HG02623 (cell line): ENCODE measurements around the gene ITGAV.

Experiments
- ATAC-seq: cut with Tn5 transposase; IDR thresholded peaks from one replicate; pipeline ENCODE4 v1.9.1; 2021; ENCODE audit warnings: moderate library complexity; ENCODE audit not compliant: unreplicated experiment

Gene ITGAV

GRCh38 chr2:186573531-186573930, 16.3 kb upstream of the ITGAV start:
- no peak for ATAC-seq

GRCh38 chr2:186575302-186575701, 14.6 kb upstream of the ITGAV start:
- peak; percentile 70 for ATAC-seq

DNA sequence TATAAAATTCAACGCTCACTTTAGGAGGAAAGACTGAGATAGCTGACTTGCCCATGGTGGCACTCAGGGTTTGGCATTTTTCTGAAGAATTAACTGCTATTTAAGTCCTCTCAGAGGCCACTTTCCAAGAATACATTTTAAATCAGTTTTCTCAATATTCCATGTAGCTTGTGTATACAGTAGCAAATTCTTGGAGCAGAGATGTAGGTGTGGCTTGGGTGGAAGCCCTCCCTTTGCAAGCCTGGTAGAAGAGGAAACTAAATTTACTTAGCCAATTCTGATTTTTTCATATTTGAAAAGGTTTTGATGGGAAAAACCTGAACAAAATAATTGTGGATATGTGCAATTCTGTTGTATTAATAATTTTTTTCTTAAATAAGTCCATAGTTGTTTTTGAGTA, 14.0 kb upstream of the ITGAV start:
- ATAC-seq: no peak

GRCh38 chr2:186576614-186577013, 13.2 kb upstream of the ITGAV start:
- no peak for ATAC-seq

DNA sequence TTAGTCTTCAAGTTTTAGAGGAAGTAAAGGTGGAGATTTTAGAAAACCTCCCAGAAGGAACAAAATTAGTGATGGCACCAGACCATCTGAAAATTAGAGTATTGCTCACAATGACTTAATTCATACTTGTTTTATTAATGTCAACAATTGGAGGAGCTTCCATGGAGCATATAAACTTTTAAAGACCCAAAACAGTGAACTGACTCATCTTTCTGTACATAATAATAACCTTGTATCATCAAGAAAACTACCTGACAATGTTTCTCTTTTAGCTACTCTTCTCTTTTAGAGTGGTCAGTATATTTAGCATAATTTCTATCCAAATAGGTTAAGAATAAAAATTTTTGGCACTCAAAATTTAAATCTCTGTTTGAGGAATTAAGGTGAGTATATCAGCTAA, 7.2 kb upstream of the ITGAV start:
- no peak for ATAC-seq

- no peak for ATAC-seq
Observed at GRCh38 chr2:186584053-186584452, 5.8 kb upstream of the ITGAV start.

- ATAC-seq: no peak
Observed at GRCh38 chr2:186588421-186588820, 1.4 kb upstream of the ITGAV start.

DNA sequence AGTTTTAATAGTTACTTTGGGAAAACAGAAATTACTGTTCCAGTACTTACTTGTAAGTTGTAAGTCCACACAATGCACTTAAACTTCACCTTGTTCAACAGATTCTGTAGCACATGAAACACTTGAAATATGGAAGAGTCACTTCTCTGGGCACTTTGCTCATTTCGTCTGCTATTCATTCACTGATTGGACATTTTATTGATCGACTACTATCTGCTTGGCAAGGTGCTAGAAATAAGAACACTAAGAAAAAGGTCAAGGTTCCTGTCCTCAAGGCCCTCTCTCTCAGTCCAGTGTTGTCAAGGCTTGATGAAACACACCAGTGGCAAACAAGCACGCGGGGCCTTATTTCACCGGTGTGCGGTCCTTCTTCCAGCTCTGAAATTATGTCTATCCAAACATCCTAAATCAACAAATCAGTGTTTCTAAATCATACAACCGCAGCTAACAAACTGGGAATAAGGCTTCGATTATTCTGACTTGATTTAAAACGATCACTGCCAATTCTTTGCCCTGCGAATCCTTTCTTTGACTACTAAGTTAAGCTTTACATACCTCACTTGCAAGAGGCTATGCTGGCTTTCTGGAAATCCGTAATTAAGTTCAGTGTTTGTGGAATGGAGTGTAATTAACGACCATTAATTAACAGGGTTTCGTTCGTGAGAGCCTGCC, 780 bp upstream of the ITGAV start:
- ATAC-seq: no peak

GRCh38 chr2:186590350-186590758, 498 bp downstream of the ITGAV start:
- no peak for ATAC-seq

DNA sequence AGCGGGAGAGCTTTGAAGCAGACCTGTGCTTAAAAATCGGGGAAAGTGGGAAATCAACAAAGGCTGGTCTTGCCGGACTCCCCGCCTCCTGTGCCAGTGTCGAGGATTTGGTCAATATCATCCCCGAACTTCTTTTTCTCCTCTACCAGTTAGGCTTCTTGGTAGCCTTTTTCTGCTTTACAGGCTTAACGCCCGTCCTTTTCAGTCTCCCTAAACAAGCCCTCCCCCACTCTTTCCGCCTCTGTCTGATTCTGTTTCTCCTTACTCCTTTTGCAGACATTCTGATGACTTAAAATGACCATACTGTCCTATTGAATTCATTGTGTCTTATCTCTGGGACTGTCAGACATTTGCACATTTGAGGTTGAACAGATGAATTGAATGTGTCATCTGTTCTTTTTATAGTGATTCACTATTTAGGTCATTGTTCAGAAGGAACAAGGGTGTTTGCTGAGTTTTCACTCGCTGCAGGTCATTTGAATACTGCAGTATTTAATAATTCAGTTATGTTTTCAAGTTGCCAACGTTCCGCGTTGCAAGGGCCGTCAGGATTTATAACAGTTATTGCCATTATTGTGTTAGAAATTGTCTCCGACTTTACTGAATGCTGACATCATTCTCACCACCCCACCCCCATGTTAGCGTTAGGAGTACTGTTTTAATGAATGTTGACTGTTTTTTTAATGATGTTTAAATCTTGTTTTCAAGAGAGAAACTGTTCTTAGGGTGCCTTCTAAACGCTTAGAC, 1.1 kb downstream of the ITGAV start:
- ATAC-seq: no peak

- no peak for ATAC-seq
Observed at GRCh38 chr2:186591506-186591890, 1.6 kb downstream of the ITGAV start.

DNA sequence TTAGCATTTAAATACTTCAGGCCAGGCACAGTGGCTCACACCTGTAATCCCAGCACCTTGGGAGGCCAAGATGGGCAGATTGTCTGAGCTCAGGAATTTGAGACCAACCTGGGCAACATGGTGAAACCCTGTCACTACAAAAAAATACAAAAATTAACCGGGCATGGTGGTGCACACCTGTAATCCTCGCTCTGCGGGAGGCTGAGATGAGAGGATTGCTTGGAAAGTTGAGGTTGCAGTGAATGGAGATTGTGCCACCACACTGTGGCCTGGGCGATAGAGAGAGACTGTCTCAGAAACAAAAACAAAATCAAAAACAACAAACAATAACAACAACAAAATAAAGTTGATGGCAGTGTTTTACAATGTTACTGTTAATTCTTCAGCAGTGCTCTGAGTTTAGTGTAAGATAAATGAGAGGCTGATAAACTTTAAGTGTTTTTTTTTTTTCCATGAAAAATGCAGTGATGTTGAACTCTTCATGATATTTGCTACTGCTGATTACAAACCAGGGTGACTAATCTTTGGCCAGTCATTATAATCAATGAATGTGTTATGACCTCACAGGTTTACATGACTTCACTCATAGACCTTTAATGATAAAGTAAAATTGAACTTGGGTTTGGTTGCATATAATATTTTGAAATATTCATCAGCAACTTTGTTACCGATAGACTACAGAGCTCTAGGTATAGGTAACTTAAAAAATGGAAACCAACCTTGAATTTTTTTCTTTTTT, 2.5 kb downstream of the ITGAV start:
- no peak for ATAC-seq

DNA sequence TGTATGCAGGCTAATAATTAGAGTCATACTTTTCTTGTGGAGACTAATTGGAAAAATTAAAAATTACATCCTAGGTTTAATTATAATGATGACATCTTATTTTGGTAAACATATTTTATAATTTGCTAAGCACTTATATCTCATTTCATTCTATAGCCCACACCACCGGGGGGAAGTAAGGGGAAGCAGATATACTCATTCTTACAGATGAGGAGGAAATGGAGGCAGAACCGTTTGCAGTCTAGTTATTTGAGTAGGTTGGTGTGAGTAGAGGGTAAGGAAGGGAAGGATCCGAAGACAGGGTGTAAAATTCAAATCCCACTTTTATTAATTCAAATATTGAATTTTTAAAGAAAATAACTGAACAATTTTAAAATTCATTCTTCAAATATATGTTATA, 3.7 kb downstream of the ITGAV start:
- ATAC-seq: no peak

DNA sequence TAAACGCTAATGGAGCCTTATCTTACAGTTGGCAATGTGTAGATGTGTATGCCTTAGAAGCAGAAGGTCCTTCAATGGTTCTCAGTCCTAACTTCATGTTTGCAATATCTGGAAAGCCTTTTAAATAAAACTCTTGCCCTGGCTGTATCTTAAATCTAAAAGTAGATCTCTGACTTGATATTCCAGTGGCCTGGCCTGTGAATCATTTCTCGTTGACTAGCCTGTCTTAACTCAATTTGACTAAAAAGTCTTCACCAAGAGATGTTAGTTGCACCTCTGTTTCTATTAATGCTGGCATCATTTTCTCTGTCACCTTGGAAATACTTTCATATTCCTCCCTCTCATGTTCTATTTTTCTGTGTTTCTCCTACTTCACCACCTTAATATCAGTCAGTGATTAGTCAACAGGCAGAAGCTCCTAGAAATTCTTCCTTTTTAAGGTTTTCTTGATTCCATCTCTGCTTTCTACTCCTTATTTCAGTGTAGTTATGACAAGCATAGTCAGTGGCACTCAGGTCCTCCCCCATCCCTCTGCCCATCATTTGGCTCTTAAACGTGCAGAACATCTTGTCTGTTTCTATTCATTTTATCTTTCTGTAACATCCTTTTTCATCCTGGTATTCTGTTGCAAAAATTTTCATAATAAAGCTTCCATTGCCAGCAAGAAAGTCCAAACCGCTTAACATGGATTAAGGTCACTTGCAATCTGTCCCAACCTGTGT, 4.3 kb downstream of the ITGAV start:
- no peak for ATAC-seq

DNA sequence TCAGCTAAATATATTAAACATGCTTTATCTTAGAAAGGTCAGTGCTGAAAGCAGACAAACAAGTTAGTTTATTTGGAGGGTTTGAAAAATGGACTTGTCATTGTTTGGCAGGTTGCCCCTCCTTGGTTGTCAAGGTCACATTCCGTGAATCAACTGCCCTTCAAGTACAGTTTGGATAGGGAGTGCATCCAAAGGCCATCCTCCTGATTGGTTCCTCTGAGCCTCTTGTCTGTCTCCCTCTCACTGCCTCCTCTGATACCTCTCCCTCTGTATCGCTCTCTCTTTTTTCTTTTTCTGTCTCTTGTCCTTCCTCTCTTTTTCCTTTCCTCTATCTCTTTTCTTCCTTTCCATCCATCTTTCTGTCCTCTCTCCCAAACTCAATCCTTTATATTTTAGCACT, 5.4 kb downstream of the ITGAV start:
- ATAC-seq: no peak

DNA sequence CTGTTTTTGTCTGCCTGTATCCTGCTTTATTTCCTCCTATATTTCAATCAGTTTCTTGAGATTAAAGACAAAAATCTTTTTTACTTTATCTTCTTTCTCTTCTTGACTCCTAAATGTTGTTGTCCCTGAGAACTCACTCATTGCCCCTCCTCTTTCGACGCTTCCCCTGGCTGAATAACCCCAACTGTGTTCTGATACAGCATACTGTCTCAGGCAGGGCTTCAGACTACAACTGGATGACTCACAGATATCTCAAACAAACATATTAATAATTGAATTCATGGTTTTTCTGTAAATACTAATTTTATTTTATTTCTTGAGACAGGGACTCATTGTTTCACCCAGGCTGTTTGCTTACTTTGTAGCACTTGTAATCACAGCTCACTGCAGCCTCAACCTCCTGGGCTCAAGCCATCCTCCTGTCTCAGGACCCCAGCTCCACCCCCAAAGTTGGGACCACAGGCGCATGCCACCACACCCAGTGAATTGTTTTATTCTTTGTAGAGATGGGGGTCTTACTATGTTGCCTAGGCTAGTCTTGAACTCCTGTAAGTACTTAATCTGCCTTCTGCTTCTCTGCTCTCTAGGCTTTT, 9.4 kb downstream of the ITGAV start:
- no peak for ATAC-seq

DNA sequence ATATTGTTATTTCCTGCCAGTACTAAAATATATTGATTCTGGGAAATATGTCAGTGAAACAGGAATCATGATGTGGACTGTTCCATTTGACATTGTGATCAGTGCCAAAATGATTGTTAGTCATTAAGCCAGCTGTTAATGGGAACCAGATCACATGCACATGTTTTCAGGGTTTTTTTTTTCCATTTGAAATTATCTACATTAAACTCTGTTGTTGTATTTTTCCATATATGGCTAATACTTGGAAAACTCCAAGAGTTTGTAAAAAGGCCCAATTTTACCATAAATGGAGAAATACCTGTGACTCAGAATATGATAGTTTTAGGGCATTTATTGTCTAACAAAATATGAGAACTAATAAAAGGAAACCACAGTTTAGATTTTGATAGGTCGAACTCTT, 13.4 kb downstream of the ITGAV start:
- no peak for ATAC-seq

GRCh38 chr2:186605041-186605440, 15.2 kb downstream of the ITGAV start:
- ATAC-seq: no peak

GRCh38 chr2:186607660-186608324, 17.9 kb downstream of the ITGAV start:
- ATAC-seq: no peak

DNA sequence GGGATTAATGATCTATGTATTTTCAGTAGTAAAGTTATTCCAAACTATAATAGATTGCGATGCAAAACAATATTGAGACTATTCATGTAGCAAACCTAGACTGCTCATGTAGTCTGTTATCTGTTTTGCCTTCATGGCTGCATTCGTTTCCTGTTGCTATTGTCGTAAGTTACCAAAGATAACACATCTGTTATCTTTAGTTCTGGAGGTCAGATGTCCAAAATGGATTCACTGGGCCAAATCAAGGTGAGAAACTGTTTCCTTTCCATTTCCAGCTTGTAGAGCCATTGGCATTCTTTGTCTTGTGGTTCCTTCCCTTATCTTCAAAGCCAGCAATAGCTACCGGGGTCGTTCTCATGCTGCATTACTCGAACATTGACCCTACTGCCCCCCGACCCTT, 20.9 kb downstream of the ITGAV start:
- ATAC-seq: no peak

GRCh38 chr2:186611526-186611925, 21.7 kb downstream of the ITGAV start:
- no peak for ATAC-seq
